ENCODE data around the gene CYP2S1. TPM values are rescaled to one million over a fixed set of nuclear protein-coding genes. Genes with fewer than 3 reads are reported as not detected.

Gene CYP2S1
- total RNA-seq, 1 donor from 2014 or later = 0.39 TPM

Other genes with a start within 250 kb of the CYP2S1 start
- not detected in 2 replicates for gene CYP2B6, start 201.9 kb upstream of the CYP2S1 start, total RNA-seq
- not detected in 2 replicates for gene CYP2A13, start 104.8 kb upstream of the CYP2S1 start, total RNA-seq
- gene CYP2F1, start 78.8 kb upstream of the CYP2S1 start, total RNA-seq = not detected in 2 replicates
- 5.8 and 24.9 TPM in 2 replicates for gene AXL, start 26.0 kb downstream of the CYP2S1 start, total RNA-seq
- 49.6 and 64.0 TPM in 2 replicates for gene HNRNPUL1, start 71.2 kb downstream of the CYP2S1 start, total RNA-seq
- 4.5 and 7.7 TPM in 2 replicates for gene CCDC97, start 117.0 kb downstream of the CYP2S1 start, total RNA-seq
- gene TGFB1, start 160.7 kb downstream of the CYP2S1 start, total RNA-seq = 20.8 and 67.1 TPM in 2 replicates
- 5.9 and 6.7 TPM in 2 replicates for gene B9D2, start 170.9 kb downstream of the CYP2S1 start, total RNA-seq
- gene TMEM91, start 183.3 kb downstream of the CYP2S1 start, total RNA-seq = 2.5 and 3.9 TPM in 2 replicates
- gene EXOSC5, start 204.1 kb downstream of the CYP2S1 start, total RNA-seq = 13.8 and 15.7 TPM in 2 replicates
- gene BCKDHA, start 204.6 kb downstream of the CYP2S1 start, total RNA-seq = 35.8 and 49.2 TPM in 2 replicates
- 1.9 and 2.9 TPM in 2 replicates for gene B3GNT8, start 234.2 kb downstream of the CYP2S1 start, total RNA-seq
- gene DMAC2, start 246.7 kb downstream of the CYP2S1 start, total RNA-seq = 36.7 and 41.6 TPM in 2 replicates
- not detected in 2 replicates for gene ERICH4, start 249.9 kb downstream of the CYP2S1 start, total RNA-seq

All from dermis microvascular lymphatic vessel endothelial cell (primary cell).